DND-41 (cell line): ENCODE results near the gene TXN.

ENCODE experiments used
- ATAC-seq: fragments of 200-7000 bp; cut with Tn5 transposase; 3 replicates; pipeline ENCODE4 v1.9.1; 2021; ENCODE audit warnings: low read depth; ENCODE audit not compliant: insufficient read depth
- DNase-seq: peaks from one replicate; pipeline ENCODE4 v3.0.0-alpha.2; 2020
- H2AFZ ChIP-seq: 2 replicates; pipeline ENCODE4 v1.6.0; 2012; ENCODE audit warnings: low read depth, low read length
- H3K27ac ChIP-seq: 2 replicates; pipeline ENCODE4 v1.5.1; 2012; ENCODE audit warnings: low read length, inconsistent platforms
- H3K27me3 ChIP-seq: fragments of 200-600 bp; sonication (generic); 2 replicates; pipeline ENCODE4 v1.6.0; 2012; ENCODE audit warnings: low read length, mild to moderate bottlenecking, inconsistent platforms; ENCODE audit not compliant: insufficient read depth, poor library complexity
- H3K36me3 ChIP-seq: 2 replicates; pipeline ENCODE4 v1.5.1; 2012; ENCODE audit warnings: low read length, inconsistent platforms; ENCODE audit not compliant: insufficient read depth
- H3K4me1 ChIP-seq: 2 replicates; pipeline ENCODE4 v1.5.1; 2012; ENCODE audit warnings: mild to moderate bottlenecking, low read length; ENCODE audit not compliant: insufficient read depth
- H3K4me2 ChIP-seq: 2 replicates; pipeline ENCODE4 v1.6.0; 2012; ENCODE audit warnings: mild to moderate bottlenecking, moderate library complexity, low read length, inconsistent platforms; ENCODE audit not compliant: insufficient read depth
- H3K4me3 ChIP-seq, 2 experiments: fragments of 200-600 bp in 1 of 2; shearing (Covaris generic) in 1 of 2; 2 replicates each; pipeline ENCODE4 v1.5.1; 2012 to 2016; ENCODE audit warnings: inconsistent platforms in 2 of 2, low read length in 2 of 2, mild to moderate bottlenecking in 2 of 2, low read depth in 1 of 2, moderate library complexity in 1 of 2
- H3K79me2 ChIP-seq: 2 replicates; pipeline ENCODE4 v1.6.0; 2012; ENCODE audit warnings: low read length, inconsistent platforms; ENCODE audit not compliant: insufficient read depth
- H3K9ac ChIP-seq: 2 replicates; pipeline ENCODE4 v1.6.0; 2012; ENCODE audit warnings: low read depth, mild to moderate bottlenecking, inconsistent platforms, low read length, moderate library complexity
- H3K9me3 ChIP-seq: 2 replicates; pipeline ENCODE4 v1.5.1; 2012; ENCODE audit warnings: low read length, moderate library complexity, mild to moderate bottlenecking, inconsistent platforms; ENCODE audit not compliant: insufficient read depth, severe bottlenecking
- H4K20me1 ChIP-seq: 2 replicates; pipeline ENCODE4 v1.6.0; 2012; ENCODE audit warnings: low read length; ENCODE audit not compliant: insufficient read depth
- CTCF ChIP-seq: IDR thresholded peaks from 2 replicates; pipeline ENCODE4 v1.5.1; 2012; ENCODE audit warnings: borderline replicate concordance, low read length, moderate library complexity, mild to moderate bottlenecking; ENCODE audit not compliant: poor library complexity, severe bottlenecking; ENCODE audit errors: extremely low read depth
- EZH2 ChIP-seq: IDR thresholded peaks from 3 replicates; pipeline ENCODE4 v1.6.1; 2012; ENCODE audit warnings: borderline replicate concordance, low read depth, mild to moderate bottlenecking, moderate library complexity, low read length, inconsistent platforms; ENCODE audit not compliant: severe bottlenecking

The TXN gene

DNA sequence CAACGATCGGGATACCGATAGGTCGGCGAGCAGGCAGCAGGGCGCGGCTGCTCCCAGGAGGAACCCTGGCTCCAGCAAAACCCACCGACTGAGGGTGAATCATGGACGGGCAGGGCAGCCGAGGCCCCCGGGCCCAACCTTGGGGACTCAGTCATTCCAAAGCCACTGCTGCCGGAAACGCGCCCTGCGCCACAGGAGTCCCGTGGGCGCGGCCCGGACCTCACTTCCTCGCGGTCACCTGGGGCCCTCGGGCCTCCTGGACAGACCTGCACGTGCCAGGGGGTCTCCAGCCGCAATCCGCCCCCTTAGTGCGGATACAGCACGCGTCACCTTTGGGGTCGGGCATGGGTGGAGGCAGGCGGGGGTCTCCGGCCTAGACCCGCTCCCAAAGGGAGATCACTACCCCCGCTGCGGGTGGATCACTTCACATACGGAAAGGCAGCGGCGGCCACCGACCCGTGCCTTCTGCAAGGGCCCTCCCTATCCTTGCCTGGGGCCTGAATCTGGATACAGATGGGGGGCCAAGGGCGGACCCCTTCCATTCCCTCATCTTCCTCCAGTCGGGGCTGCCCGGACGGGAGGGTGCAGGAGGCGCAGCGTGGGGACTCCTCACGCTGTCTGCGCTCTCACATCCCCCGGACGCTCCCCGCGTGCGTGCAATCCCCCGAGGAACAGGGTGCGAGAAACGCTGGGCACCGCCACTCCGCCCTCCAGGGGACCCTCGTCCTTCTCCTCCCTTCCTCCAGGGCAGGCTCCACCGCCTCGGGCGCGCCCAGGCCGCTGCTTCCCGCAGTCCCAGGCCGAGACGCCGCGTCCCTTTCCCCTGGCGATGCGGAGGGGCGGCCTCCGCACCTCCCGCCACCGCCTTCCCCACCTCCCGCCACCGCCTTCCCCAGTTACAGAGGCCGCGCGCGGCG is 586 bp downstream of the TXN start:
- DNase-seq, result peak; percentile 43
- Histone ChIP-seq H3K79me2 (peaks cover 57% of the 10 kb centered on the region), H3K4me1 (peaks cover 44% of the 10 kb centered on the region)

DNA sequence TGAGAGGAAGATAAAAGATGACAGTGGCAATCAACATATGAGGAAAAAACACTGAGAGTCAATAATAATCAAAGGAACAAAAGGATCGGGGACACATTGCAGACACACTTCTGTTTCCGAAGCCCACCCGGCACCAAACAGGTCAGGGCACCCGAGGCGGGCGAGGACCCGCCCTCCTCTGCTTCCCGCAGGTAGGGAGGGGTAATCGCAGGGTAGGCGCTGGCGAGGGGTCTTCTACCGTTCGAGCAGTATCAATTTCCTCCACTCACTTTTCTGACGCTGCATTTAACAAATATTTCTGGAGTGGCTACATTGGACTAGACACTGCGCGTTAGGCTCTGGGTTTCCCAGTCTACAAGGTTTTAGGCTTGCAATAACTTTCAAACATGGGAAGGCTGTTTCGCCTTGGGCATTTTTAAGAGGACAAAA is 1.3 kb downstream of the TXN start:
- Histone ChIP-seq H2AFZ (peak overlapping the region; percentile 77), H3K4me2 (peak overlapping the region; percentile 80), H3K4me3 (peak overlapping the region; percentile 86 to 98; a peak in 3 of 4 replicates), H3K9ac (peak overlapping the region; percentile 93), H3K27ac (peak overlapping the region; percentile 88), H3K36me3 (peaks cover 21% of the 10 kb centered on the region), H4K20me1 (peaks cover 43% of the 10 kb centered on the region), H3K4me1 (peaks cover 44% of the 10 kb centered on the region), H3K27me3 (no peaks in the 10 kb centered on the region), H3K9me3 (no peaks in the 10 kb centered on the region), H3K79me2 (peaks cover 64% of the 10 kb centered on the region)
- TF ChIP-seq EZH2 (no peak), CTCF (no peak)
- ATAC-seq (peak; percentile 32), DNase-seq (peak; percentile 34)

More for the DNA sequence above, 586 bp downstream of the TXN start:
- H3K9me3 ChIP-seq, result no peaks in the 10 kb centered on the region
- peaks cover 37% of the 10 kb centered on the region for H4K20me1 ChIP-seq
- H3K4me2 ChIP-seq, result peak overlapping the region; percentile 80
- H3K9ac ChIP-seq, result peak overlapping the region; percentile 93
- peak overlapping the region; percentile 77 for H2AFZ ChIP-seq
- H3K27ac ChIP-seq, result peak overlapping the region; percentile 88
- H3K36me3 ChIP-seq, result peaks cover 14% of the 10 kb centered on the region
- peak overlapping the region; percentile 86 to 98 for H3K4me3 ChIP-seq
- TF ChIP-seq CTCF (peak; percentile 5), EZH2 (no peak)
- no peaks in the 10 kb centered on the region for H3K27me3 ChIP-seq
- ATAC-seq, result peak; percentile 52

DNA sequence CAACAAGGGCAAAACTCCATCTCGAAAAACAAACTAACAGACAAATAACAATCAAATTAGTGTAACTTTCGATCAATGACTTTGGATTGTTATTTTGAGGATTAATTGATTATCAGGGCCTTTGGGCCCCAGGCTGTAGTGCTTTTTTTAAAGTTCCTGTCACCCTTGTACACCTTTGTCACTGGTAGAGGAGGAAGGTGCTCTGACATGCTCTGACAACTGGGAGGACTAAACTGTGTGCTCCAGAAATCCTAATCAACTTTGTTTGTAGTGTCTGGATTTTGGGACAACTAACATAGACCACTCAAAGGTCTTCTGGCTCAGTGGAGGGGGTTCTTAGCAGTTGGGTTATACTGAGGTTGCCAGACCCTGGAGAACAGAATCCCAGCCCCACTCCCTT is 1.8 kb downstream of the TXN start:
- no peak for ATAC-seq
- no peaks in the 10 kb centered on the region for H3K27me3 ChIP-seq
- H3K4me1 ChIP-seq, result peaks cover 44% of the 10 kb centered on the region
- H3K4me3 ChIP-seq, result peak overlapping the region; percentile 86 to 98; a peak in 3 of 4 replicates
- H3K27ac ChIP-seq, result peak overlapping the region; percentile 88; the same call in 1 of the 2 replicates
- H2AFZ ChIP-seq, result no peak overlapping the region
- peak overlapping the region; percentile 80 for H3K4me2 ChIP-seq
- peaks cover 49% of the 10 kb centered on the region for H4K20me1 ChIP-seq
- no peaks in the 10 kb centered on the region for H3K9me3 ChIP-seq
- peaks cover 69% of the 10 kb centered on the region for H3K79me2 ChIP-seq
- peak overlapping the region; percentile 93 for H3K9ac ChIP-seq
- no peak for TF ChIP-seq EZH2
- DNase-seq, result no peak
- peaks cover 27% of the 10 kb centered on the region for H3K36me3 ChIP-seq
